NCI-H1092 treated with DMSO at 0.1 percent for 48 hours (cell line): ENCODE results near the gene UPP1.
"Not testable (repeated sequence)": the region's sequence is repeated elsewhere in the genome, so short reads cannot be mapped to it uniquely, and the experiment has no call there.

Experiments
- DNase-seq: peaks from one replicate; lab custom pipeline; 2025; lab: John Stamatoyannopoulos, UW

UPP1 gene

GRCh38 chr7:48112401-48113165 lies 23.5 kb downstream of the UPP1 start:
- DNase-seq = no peak

- no peak for DNase-seq
Observed at GRCh38 chr7:48113275-48113674, 24.2 kb downstream of the UPP1 start.

- DNase-seq = no peak
Observed at GRCh38 chr7:48114115-48114514, 25.1 kb downstream of the UPP1 start.

GRCh38 chr7:48114589-48114988 lies 25.5 kb downstream of the UPP1 start:
- DNase-seq = no peak

GRCh38 chr7:48116043-48116442 lies 27.0 kb downstream of the UPP1 start:
- no peak for DNase-seq

GRCh38 chr7:48118041-48118440 lies 29.0 kb downstream of the UPP1 start:
- no peak for DNase-seq

- DNase-seq = not testable (repeated sequence)
Observed at GRCh38 chr7:48120536-48120935, 31.5 kb downstream of the UPP1 start.

- no peak for DNase-seq
Observed at GRCh38 chr7:48126037-48126436, 37.0 kb downstream of the UPP1 start.

- DNase-seq = no peak
Observed at GRCh38 chr7:48130658-48131108, 41.6 kb downstream of the UPP1 start.

- no peak for DNase-seq
Observed at GRCh38 chr7:48132792-48133191, 43.7 kb downstream of the UPP1 start.

GRCh38 chr7:48139459-48139858 lies 50.4 kb downstream of the UPP1 start:
- DNase-seq = no peak

GRCh38 chr7:48140001-48140681 lies 51.1 kb downstream of the UPP1 start:
- DNase-seq = no peak

GRCh38 chr7:48141521-48141920 lies 52.5 kb downstream of the UPP1 start:
- no peak for DNase-seq

- no peak for DNase-seq
Observed at GRCh38 chr7:48144291-48144768, 55.3 kb downstream of the UPP1 start.

GRCh38 chr7:48147078-48147591 lies 58.1 kb downstream of the UPP1 start:
- DNase-seq = no peak

GRCh38 chr7:48147690-48148089 lies 58.6 kb downstream of the UPP1 start:
- DNase-seq = not testable (repeated sequence)

GRCh38 chr7:48148311-48148710 lies 59.2 kb downstream of the UPP1 start:
- no peak for DNase-seq

GRCh38 chr7:48149058-48149457 lies 60.0 kb downstream of the UPP1 start:
- no peak for DNase-seq

- DNase-seq = no peak
Observed at GRCh38 chr7:48150086-48150485, 61.0 kb downstream of the UPP1 start.

- no peak for DNase-seq
Observed at GRCh38 chr7:48154792-48155413, 65.8 kb downstream of the UPP1 start.
